ENCODE data around the gene SCGB1C1. TPM values are rescaled to one million over a fixed set of nuclear protein-coding genes. Genes with fewer than 3 reads are reported as not detected.
"Not testable (repeated sequence)": the region's sequence is repeated elsewhere in the genome, so short reads cannot be mapped to it uniquely, and the experiment has no call there.

The SCGB1C1 gene
- total RNA-seq, 1 donor from 2014 or later: not detected

DNA sequence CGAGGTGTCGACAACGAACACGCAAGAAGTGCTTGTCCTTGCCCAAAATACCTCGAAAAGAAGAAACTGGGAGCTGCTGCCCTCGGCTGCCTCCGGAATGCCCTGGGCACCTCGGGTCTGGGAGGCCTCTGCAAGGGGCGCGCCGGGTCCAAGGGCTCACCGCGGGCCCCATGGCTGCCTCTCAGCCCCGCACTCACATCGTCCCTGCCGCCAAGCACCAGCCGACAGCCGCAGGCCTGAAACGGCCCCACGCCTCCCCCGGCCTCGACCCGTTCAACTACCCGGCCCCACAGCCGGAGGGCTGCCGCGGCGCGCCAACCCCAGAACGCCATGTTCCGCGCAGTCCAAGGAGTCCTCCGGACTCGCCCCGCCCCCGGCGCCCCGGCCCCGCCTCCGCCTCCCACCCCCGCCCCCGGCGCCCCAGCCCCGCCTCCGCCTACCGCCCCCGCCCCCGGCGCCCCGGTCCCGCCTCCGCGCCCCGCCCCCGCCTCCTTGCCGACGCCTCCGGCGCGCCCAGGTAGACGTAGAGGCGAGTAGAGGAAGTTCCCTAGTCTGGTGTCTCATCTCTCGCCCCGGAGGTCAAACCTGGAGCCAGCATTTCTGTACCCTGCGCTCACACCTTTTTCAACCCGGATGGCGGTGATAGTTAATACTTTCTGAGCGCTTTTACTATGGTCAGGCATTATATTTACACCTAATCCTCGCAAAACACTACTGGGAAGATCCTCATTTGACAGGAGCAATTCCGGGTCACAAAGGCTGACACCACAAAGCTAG, 43.3 kb downstream of the SCGB1C1 start, which contains the start of gene SIRT3:
Gene SIRT3, minus strand, starts transcription at position 346 of the 777 bp plus-strand sequence. Its CDS starts 14 bp downstream, at position 332.
- H3K36me3 ChIP-seq (ENCODE audit: control insufficient read depth, insufficient read depth, low read length): no peaks in the 10 kb centered on the region
- H3K27me3 ChIP-seq (ENCODE audit: control insufficient read depth, insufficient read depth, low read length): no peaks in the 10 kb centered on the region
- H3K4me3 ChIP-seq (ENCODE audit: low read depth, low read length): peak within 1 kb of the TSS; percentile 89
- peak; percentile 37 for DNase-seq (ENCODE audit: low read depth)
- TF ChIP-seq, protein P1, sequence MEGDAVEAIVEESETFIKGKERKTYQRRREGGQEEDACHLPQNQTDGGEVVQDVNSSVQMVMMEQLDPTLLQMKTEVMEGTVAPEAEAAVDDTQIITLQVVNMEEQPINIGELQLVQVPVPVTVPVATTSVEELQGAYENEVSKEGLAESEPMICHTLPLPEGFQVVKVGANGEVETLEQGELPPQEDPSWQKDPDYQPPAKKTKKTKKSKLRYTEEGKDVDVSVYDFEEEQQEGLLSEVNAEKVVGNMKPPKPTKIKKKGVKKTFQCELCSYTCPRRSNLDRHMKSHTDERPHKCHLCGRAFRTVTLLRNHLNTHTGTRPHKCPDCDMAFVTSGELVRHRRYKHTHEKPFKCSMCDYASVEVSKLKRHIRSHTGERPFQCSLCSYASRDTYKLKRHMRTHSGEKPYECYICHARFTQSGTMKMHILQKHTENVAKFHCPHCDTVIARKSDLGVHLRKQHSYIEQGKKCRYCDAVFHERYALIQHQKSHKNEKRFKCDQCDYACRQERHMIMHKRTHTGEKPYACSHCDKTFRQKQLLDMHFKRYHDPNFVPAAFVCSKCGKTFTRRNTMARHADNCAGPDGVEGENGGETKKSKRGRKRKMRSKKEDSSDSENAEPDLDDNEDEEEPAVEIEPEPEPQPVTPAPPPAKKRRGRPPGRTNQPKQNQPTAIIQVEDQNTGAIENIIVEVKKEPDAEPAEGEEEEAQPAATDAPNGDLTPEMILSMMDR (IDR thresholded peaks at IDR 0.05; ENCODE audit: insufficient read depth, low read length, poor library complexity, severe bottlenecking): no peak

DNA sequence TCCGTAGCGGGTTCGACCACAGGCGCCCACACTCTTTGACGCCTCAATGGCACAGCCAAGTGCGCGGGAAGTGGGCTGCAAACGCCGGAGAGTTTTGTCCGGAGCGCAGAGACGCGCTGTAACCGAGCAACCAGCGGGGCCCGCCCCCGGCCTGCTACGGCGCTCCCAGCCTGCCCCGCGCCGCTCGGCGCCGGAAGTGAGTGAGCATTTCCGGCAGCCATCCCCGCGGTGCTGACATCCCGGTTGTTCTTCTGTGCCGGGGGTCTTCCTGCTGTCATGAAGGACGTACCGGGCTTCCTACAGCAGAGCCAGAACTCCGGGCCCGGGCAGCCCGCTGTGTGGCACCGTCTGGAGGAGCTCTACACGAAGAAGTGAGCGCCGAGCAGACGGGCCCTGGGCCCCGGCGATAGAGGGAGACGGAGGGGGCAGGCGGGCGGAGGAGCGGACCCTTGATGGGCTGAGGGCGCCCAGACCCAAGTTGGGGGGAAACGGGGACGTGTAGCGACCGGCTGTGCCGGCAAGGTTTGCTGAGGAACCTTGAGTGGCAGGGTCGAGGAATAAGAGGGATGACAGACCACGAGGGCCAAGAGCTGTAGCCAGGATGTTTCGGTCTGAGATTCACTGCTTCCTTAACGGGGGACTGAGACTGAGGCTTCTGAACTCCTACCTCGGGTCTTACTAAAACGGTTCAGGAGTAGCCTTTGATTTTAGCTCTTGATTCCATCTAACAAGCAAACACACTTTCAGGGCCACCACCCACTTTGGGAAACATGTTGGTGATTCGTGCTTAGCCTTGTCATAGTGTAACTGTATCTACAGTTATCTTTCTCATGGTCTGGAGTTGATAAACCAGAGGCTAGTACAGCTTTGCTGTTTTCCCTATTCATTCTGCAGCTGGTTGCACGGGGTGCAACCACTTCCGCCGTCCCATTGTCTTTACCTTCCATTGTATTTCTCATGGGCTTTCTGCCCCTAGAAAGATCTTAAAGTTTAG, 44.2 kb downstream of the SCGB1C1 start, which contains the start of gene PSMD13:
Gene PSMD13, plus strand, starts transcription at position 203 of the 994 bp plus-strand sequence. Its CDS starts 74 bp downstream, at position 277.
- DNase-seq (ENCODE audit: low read depth): peak; percentile 25
- TF ChIP-seq, protein P1 (IDR thresholded peaks at IDR 0.05; ENCODE audit: insufficient read depth, low read length, poor library complexity, severe bottlenecking): no peak
- no peaks in the 10 kb centered on the region for H3K27me3 ChIP-seq (ENCODE audit: control insufficient read depth, insufficient read depth, low read length)
- peak within 1 kb of the TSS; percentile 89 for H3K4me3 ChIP-seq (ENCODE audit: low read depth, low read length)
- H3K36me3 ChIP-seq (ENCODE audit: control insufficient read depth, insufficient read depth, low read length): no peaks in the 10 kb centered on the region

DNA sequence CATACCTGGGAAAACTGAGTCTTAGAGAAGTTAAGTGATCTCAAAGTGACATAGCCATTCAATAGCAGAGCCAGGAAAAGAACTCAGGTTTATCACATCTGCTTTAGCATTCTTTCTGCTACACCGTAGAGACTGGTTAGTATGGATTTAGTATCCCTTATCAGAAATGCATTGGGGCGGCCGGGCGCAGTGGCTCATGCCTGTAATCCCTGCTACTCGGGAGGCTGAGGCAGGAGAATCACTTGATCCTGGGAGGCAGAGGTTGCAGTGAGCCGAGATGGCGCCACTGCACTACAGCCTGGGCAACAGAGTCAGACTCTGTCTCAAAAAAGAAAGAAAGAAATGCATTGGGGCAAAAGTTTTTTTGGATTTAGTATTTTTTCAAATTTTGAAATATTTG, 45.5 kb downstream of the SCGB1C1 start:
- not testable (repeated sequence) for H3K36me3 ChIP-seq (ENCODE audit: control insufficient read depth, insufficient read depth, low read length); H3K27me3 ChIP-seq (ENCODE audit: control insufficient read depth, insufficient read depth, low read length); DNase-seq (ENCODE audit: low read depth); H3K4me3 ChIP-seq (ENCODE audit: low read depth, low read length)

DNA sequence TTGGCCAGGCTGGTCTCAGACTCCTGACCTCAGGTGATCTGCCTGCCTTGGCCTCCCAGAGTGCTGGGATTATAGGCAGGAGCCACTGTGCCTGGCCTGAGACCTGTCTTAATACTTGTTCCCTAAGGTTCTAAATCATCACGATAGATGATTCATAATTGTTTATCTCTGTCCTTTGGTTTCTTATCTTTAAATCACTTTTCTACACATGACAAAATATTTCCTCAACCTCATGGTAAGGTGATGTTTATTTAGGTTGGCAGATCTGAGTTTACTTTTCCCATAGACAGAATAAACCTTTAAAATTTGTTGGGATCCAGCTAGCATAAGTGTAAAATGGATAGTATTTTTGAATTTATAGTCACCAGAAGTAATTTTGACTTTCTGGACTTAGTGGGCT, 47.4 kb downstream of the SCGB1C1 start:
- TF ChIP-seq, protein P1 (IDR thresholded peaks at IDR 0.05; ENCODE audit: insufficient read depth, low read length, poor library complexity, severe bottlenecking): no peak
- Histone ChIP-seq H3K36me3 (ENCODE audit: control insufficient read depth, insufficient read depth, low read length) (peaks cover 2% of the 10 kb centered on the region), H3K27me3 (ENCODE audit: control insufficient read depth, insufficient read depth, low read length) (no peaks in the 10 kb centered on the region), H3K4me3 (ENCODE audit: low read depth, low read length) (no peak overlapping the region)
- no peak for DNase-seq (ENCODE audit: low read depth)

DNA sequence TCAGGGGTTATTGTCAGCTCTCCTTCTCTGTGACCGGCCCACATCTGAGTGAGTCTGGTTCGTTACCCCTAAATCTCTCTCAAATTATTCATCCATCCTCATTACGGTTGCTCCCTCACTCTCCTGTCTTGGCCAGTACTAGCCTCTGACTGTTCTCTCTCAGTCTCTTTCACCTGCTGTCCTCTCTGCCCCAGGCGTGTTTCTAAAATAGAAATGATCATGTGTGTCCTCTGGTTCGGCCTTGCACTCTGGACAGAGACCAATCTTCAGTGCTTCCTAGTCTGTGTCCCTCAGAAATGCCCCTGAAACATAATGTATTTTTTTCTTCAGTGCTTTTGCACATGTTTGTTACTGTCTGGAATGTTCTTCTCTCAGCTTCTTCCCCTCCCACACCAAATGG, 48.8 kb downstream of the SCGB1C1 start:
- peaks cover 2% of the 10 kb centered on the region for H3K36me3 ChIP-seq (ENCODE audit: control insufficient read depth, insufficient read depth, low read length)
- no peak for DNase-seq (ENCODE audit: low read depth)
- H3K27me3 ChIP-seq (ENCODE audit: control insufficient read depth, insufficient read depth, low read length): no peaks in the 10 kb centered on the region
- TF ChIP-seq, protein P1 (IDR thresholded peaks at IDR 0.05; ENCODE audit: insufficient read depth, low read length, poor library complexity, severe bottlenecking): no peak
- H3K4me3 ChIP-seq (ENCODE audit: low read depth, low read length): no peak overlapping the region

Other genes starting within 250 kb of the SCGB1C1 start
- 30.6 and 31.1 TPM in 2 replicates for gene BET1L, start 14.3 kb downstream of the SCGB1C1 start, total RNA-seq
- 116 and 131 TPM in 2 replicates for gene RIC8A, start 14.6 kb downstream of the SCGB1C1 start, total RNA-seq
- 11.4 and 11.8 TPM in 2 replicates for gene SIRT3, start 43.3 kb downstream of the SCGB1C1 start, total RNA-seq
- 131 and 150 TPM in 2 replicates for gene PSMD13, start 43.9 kb downstream of the SCGB1C1 start, total RNA-seq
- gene NLRP6, start 85.3 kb downstream of the SCGB1C1 start, total RNA-seq: not detected in 2 replicates
- gene PGGHG, start 96.0 kb downstream of the SCGB1C1 start, total RNA-seq: 10.5 and 13.1 TPM in 2 replicates
- gene IFITM5, start 106.4 kb downstream of the SCGB1C1 start, total RNA-seq: not detected in 2 replicates
- gene IFITM2, start 114.7 kb downstream of the SCGB1C1 start, total RNA-seq: 39.9 and 55.0 TPM in 2 replicates
- gene IFITM1, start 121.0 kb downstream of the SCGB1C1 start, total RNA-seq: 38.2 and 42.4 TPM in 2 replicates
- gene IFITM3, start 127.8 kb downstream of the SCGB1C1 start, total RNA-seq: 93.7 and 125 TPM in 2 replicates
- gene B4GALNT4, start 176.4 kb downstream of the SCGB1C1 start, total RNA-seq: 24.2 and 31.6 TPM in 2 replicates
- 23.9 and 24.9 TPM in 2 replicates for gene PKP3, start 201.1 kb downstream of the SCGB1C1 start, total RNA-seq
- gene SIGIRR, start 221.9 kb downstream of the SCGB1C1 start, total RNA-seq: 98.4 and 113 TPM in 2 replicates
- gene ANO9, start 248.9 kb downstream of the SCGB1C1 start, total RNA-seq: 18.4 and 19.7 TPM in 2 replicates